GOT3 (cell line): ENCODE results near the gene P2RX3.
"Not testable (repeated sequence)": the region's sequence is repeated elsewhere in the genome, so short reads cannot be mapped to it uniquely, and the experiment has no call there.

ENCODE experiments used
- DNase-seq: peaks from one replicate; lab custom pipeline; 2025; ENCODE audit warnings: mixed read lengths; lab: John Stamatoyannopoulos, UW

The P2RX3 gene

GRCh38 chr11:57338142-57338541 lies at the start of gene P2RX3:
P2RX3 (plus strand) TSS chr11:57338352; CDS start chr11:57338551, 199 bp downstream.
- no peak for DNase-seq

DNA sequence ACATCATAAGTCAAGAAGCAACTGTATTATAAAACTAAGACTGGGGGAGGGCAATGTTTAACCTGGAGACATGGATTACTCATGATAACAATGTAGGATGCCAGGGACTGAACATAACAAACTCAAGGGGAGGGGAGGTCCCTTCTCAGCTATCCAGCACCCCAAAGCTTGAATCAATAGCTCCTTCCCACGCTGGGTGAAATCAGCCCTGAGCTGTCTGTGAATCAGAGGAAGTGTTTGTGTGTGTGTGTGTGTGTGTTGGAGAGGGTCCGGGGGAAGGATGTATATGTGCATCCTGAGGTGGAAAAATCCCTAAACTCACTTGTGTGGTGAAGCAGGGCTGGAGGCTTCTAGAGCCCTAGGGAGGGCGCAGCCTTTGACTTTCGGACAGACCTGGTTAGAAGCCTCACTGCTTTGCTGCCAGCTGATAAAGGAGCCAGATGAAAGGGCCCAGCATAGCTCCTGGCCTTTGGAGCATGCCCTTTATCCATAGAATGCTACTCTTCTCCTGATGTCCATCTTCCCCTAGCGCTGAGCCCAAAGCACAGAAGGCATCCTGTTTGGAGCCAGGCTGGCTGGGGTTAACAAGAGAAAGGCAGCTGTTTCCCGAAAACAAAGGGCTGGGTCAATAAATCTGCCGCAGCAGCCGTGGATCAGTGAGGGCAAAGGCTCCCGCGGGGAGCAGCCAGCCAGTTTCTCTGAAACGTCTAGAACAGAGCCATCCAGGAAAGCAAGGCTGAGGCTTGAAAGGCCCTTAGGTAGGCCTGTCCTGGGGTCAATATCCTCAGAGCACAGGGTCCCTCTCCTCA lies 49.2 kb upstream of the P2RX3 start:
- no peak for DNase-seq

GRCh38 chr11:57290288-57290687 lies 47.9 kb upstream of the P2RX3 start:
- no peak for DNase-seq

DNA sequence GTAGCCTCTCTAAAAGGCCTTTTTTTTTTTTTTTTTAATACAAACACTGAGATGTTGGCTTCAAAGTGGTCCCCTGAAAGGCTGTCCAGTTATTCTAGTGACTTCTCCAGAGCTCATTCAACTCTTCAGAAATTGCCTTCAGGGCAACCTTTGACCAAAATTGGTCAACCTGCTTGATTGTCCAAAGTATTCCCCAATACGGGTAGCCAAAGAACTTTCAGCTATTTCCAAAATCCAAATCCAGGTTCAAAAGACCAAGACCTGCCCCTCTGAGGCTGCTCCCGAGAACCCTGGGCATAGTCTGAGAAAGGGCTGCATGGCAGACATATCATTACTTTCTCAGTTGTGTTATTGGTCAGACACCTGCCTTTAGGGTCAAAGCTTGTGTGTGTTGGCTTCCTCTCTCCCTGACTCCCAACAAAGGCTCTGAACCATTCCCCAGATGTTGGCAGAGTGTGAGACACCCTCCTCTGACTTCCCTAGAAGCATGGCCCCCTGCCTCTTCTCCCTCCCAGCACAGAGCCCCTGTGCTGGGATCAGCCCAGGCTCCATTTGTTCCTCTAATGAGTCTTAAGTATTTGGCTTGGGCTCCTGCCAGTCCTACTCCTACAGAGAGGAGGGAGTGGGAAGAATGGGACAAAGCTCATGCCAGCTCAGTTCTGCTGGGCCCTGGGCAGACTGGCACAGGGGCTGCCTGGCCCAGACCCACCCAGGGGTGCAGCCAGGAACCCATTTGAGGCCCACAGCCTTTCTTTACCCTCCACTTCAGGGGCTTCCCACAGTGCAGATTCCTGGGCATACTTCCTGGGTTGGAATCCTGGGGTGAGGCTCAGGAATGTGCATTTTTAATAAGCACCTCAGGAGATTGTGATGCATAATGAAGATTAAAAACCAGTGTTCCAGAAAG lies 43.7 kb upstream of the P2RX3 start:
- no peak for DNase-seq

GRCh38 chr11:57296205-57296604 lies 41.9 kb upstream of the P2RX3 start:
- not testable (repeated sequence) for DNase-seq

- no peak for DNase-seq
These were observed 40.9 kb upstream of the P2RX3 start for GRCh38 chr11:57297221-57297620.

DNA sequence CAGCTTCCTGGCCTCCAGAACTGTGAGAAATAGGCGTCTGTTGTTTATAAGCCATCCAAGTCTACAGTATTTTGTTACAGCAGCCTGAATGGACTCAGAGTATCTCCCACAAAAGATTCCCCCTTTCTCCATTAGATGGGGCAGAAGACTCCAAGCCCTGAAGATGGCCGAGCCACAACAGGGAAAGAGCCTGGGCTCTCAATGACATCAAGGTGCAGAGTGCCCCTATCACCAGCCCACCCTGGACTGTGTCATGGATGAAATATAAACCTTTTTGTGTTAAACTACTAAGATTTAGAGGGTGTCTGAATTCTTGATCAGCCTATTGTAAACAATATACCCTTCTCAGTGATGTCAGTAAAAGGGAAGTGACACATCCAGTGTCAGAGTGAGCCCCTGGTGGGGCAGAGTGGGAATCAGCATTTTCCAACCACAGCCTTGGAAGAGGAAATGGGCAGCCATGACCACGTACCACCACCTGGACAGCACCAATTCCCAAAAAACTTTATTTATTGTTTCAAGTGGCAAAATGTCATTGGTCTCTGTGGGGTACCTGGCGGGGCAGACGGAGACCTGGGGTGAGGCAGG lies 38.9 kb upstream of the P2RX3 start:
- DNase-seq, result no peak

DNA sequence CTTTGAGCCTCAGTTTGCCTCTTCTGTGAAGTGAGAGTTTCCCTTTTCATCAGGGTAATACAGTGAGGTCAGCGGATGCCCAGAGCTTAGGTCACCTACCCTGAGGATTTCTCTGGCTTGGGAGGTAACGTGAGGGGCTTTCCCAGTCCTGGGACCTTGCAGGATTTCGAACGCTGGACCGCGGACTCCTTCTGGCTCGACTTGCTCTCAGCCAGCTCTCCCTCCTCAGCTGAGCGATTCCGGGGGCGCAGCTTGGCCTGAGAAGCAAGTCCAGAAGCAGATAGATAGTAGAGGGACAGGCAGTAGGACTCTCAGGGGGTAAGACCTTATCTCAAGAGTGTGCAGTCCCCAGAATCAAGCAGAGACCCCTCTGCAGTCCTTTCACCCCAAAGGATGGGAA lies 37.4 kb upstream of the P2RX3 start:
- DNase-seq, result no peak

DNA sequence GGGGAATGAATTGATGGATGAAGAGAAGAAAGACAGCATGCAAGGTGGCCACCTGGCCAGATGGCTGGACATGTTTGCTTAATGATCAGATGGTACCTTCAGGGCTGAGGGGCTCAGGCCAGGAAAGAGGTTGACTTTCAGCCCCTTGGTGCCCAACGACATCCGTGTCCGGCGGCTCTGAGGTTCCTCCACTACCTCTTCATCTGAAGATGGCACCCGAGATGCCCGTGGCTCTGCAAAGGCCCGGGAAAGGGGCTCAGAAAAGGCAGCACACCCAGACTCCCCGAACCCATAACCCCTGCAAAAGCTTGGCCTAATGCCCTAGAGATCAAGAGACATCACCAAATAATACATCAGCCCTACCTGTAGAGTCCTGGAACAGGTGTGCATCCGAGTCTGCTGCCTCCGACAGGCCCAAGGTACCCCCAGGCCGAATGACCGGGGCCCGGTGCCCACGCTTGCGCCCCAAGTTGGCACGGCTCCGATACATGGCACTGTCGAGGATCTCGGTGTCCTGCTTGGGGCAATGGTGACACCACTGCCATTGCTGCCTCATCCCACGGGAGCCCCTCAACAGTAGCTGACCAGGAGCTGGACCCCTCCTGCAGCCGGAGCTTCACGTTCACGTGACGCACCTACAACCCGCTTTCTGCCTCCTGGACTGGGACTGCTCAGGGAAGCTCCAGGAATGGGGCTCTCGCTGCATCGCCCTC lies 36.3 kb upstream of the P2RX3 start:
- DNase-seq, result no peak

GRCh38 chr11:57302489-57302888 lies 35.7 kb upstream of the P2RX3 start:
- DNase-seq, result no peak

DNA sequence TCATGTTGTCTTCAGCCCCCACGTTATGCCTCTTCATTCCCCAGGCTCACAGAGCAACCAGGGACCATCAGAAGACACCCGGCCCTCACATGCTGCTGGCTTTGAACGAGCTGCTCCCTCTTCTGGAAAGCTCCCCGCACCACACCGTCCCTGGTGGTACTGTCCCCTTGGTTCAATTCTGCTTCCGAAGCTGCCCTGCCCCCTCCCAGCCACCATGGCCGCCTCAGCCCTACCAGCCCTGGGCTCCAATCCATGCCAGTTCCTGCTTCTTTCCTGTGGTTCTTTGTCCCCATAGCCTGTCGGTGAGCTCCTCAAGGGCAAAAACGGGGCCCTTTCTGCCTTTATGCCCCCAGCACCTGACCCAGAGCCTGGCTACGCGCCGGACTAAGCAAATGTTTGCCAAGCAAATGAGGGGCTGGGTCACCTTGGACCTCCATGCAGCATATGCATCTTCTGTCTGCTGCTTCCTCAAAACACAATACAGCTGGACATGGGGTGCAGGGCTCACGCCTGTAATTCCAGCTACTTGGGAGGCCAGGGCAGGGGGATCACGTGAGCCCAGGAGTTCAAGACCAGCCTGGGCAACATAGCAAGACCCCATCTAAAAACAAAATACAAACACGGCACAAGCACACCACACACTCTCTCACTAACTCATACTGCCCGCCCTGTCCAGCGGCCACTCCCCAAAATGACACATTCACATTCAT lies 34.7 kb upstream of the P2RX3 start:
- no peak for DNase-seq

- DNase-seq, result no peak
These were observed 34.1 kb upstream of the P2RX3 start for GRCh38 chr11:57303990-57304579.

GRCh38 chr11:57305523-57305922 lies 32.6 kb upstream of the P2RX3 start:
- DNase-seq, result no peak

- DNase-seq, result no peak
These were observed 31.8 kb upstream of the P2RX3 start for GRCh38 chr11:57306161-57306876.

- no peak for DNase-seq
These were observed 31.1 kb upstream of the P2RX3 start for GRCh38 chr11:57306940-57307565.

DNA sequence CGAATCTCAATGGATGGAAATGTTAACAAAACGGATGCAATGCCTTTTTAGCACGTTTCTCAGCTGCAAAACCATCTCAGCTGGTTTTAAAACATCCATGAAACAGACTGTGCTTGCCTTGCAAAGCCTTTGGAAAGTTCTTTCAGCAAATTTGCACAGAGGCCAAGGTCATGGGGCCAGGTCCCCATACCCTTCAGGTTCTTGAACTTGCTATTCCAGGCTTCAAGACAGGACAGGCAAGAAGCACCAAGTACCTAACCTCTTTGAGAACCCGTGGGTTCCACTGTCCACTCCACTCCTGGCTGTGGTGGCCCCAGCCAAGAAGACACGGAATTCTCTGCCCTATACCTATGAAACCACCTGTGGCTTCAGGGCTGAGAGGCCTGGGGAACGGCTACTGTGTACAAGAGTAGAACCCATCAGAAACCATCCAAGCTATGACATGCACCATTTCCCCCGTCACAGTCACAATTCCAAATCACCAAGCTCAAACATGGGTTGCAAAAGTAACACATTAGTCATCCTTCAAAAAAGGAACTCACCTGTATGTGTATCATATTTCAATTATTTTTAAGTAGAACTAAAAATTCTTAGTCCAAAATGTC lies 30.4 kb upstream of the P2RX3 start:
- no peak for DNase-seq

GRCh38 chr11:57308426-57309060 lies 29.6 kb upstream of the P2RX3 start:
- no peak for DNase-seq

DNA sequence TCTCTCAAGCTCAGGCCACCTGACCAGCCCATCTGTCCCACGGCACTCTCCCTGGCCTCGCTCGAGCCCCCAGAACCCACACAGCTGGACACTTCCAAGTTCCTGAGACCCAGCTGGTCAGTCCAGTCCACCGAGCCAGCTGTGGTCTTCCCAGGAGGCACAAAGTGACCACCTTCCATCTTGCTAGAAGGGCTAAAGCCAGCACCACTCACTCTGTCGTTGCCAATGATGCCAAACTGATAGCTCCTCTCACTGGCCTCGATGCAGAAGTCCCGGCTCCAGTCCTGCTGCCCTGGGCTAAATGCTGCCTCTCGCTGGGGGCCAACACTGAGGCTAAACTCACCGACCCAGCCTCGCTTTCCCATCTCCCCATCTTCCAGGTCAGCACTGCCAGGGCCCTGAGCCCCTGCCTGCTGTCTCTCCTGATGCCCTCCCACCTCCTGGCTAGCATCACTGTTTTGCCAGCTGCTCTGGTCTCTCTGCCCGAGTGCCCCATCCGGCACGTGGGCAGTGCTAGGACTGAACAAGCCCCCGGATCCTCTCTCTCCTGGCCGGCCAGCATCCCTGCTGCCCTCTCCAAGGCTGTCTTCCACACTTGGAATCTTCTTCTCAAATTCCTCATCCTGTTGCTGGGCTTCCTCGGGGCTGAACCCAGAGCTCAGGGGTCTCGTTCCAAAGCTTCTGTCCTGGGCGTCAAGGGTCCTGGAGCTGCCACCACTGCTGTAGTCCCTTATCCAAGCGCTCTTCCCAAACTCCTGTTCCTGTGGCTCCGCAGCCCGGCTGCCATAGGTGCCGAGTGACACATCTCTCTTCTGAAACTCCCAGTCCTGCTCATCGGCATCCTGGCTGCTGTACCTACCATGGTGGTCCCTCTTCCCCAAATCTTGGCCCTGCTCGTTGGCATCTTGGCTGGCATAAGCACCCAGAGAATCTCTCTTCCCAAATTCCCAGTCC lies 28.8 kb upstream of the P2RX3 start:
- no peak for DNase-seq
